IMR-90 (cell line): ENCODE measurements around the gene IER5L.

Experiments
- BHLHE40 ChIP-seq: fragments of 150-350 bp; IDR thresholded peaks from 2 replicates; pipeline ENCODE4 v1.6.1; 2016; ENCODE audit warnings: mild to moderate bottlenecking, low read depth, low read length
- CTCF ChIP-seq: conservative IDR thresholded peaks from 2 replicates; pipeline ENCODE4 v1.5.1; 2012; ENCODE audit warnings: mild to moderate bottlenecking, low read depth, low read length, improper control_type of control experiment
- FOS ChIP-seq: fragments of 150-350 bp; IDR thresholded peaks from 2 replicates; pipeline ENCODE4 v1.6.1; 2016; ENCODE audit warnings: low read depth, low read length
- NFE2L2 ChIP-seq: fragments of 150-350 bp; IDR thresholded peaks from 2 replicates; pipeline ENCODE4 v1.6.1; 2016; ENCODE audit warnings: low read depth, mild to moderate bottlenecking, low read length
- POLR2A ChIP-seq: IDR thresholded peaks from 2 replicates; pipeline ENCODE4 v1.6.1; 2012; ENCODE audit warnings: mild to moderate bottlenecking, low read depth, low read length
- RAD21 ChIP-seq: IDR thresholded peaks from 2 replicates; pipeline ENCODE4 v1.6.1; 2012; ENCODE audit warnings: low read length, improper control_type of control experiment
- SMC3 ChIP-seq: fragments of 150-350 bp; IDR thresholded peaks from 2 replicates; pipeline ENCODE4 v1.6.1; 2016; ENCODE audit warnings: low read depth, mild to moderate bottlenecking, antibody characterized with exemption, low read length, moderate library complexity

GRCh38 chr9:129206905-129207304 lies 28.8 kb upstream of the IER5L start:
- TF ChIP-seq RAD21 = no peak
- no peak for TF ChIP-seq CTCF
- no peak for TF ChIP-seq POLR2A
- no peak for TF ChIP-seq FOS
- TF ChIP-seq BHLHE40 = no peak
- no peak for TF ChIP-seq SMC3
- TF ChIP-seq NFE2L2 = no peak
